Endothelial cell of umbilical vein (primary cell): ENCODE data around the gene DACT2. TPM values are rescaled to one million over a fixed set of nuclear protein-coding genes. Genes with fewer than 3 reads are reported as not detected.

Experiments
- BruUV-seq: library from RNA; stranded (reverse); fragments of 400-500 nt; replicated peaks from 2 replicates; lab custom pipeline; 2021; lab: Mats Ljungman, UMichigan
- CTCF ChIA-PET: fragments of 300-600, 350-600 bp; sonication (Branson Sonifier 250); formaldehyde crosslinking; loops from one replicate; lab custom pipeline; 2021; ENCODE audit warnings: antibody characterized with exemption, inconsistent platforms; lab: Charles Lee
- POLR2A ChIA-PET: fragments of 300-600, 350-600 bp; sonication (Branson Sonifier 250); formaldehyde crosslinking; loops from one replicate; lab custom pipeline; 2021; ENCODE audit warnings: antibody characterized with exemption, inconsistent platforms; lab: Charles Lee
- DNase-seq: peaks from one replicate; pipeline ENCODE4 v3.0.0-alpha.2; 2011; ENCODE audit warnings: low read depth, low spot score
- FAIRE-seq: peaks from 2 replicates; lab custom pipeline; 2011; peaks lifted over from hg19 to GRCh38; lab: Jason Lieb, UNC
- H2AFZ ChIP-seq: 2 replicates; pipeline ENCODE4 v1.6.0; 2012; ENCODE audit warnings: low read depth, low read length, control low read depth, inconsistent platforms
- H3K27ac ChIP-seq: 2 replicates; pipeline ENCODE4 v1.5.1; 2011; ENCODE audit warnings: low read depth, mild to moderate bottlenecking, control low read depth, low read length, moderate library complexity; ENCODE audit not compliant: insufficient read depth
- H3K27me3 ChIP-seq, 2 experiments: 2 replicates each; pipeline versions ENCODE4 v1.6.0 to v1.6.1; 2011; ENCODE audit warnings: low read length in 2 of 2, mixed read lengths in 1 of 2; ENCODE audit not compliant: control insufficient read depth in 2 of 2, insufficient read depth in 2 of 2
- H3K36me3 ChIP-seq, 2 experiments: 2 replicates in 1 of 2; 3 replicates in 1 of 2; pipeline ENCODE4 v1.5.1; 2011; ENCODE audit warnings: low read length in 2 of 2, mild to moderate bottlenecking in 1 of 2, moderate library complexity in 1 of 2; ENCODE audit not compliant: control insufficient read depth in 2 of 2, insufficient read depth in 2 of 2; ENCODE audit errors: extremely low read depth in 1 of 2
- H3K4me1 ChIP-seq: 3 replicates; pipeline ENCODE4 v1.5.1; 2011; ENCODE audit warnings: mild to moderate bottlenecking, low read length; ENCODE audit not compliant: control insufficient read depth, insufficient read depth; ENCODE audit errors: extremely low read depth
- H3K4me2 ChIP-seq: 2 replicates; pipeline ENCODE4 v1.6.1; 2011; ENCODE audit warnings: low read length, control low read depth, mixed read lengths; ENCODE audit not compliant: insufficient read depth
- H3K4me3 ChIP-seq, 3 experiments: fragments of 200-600 bp in 1 of 3; sonication (generic), shearing (Covaris generic) in 1 of 3; replicated peaks in 1 of 3; 2 replicates each; pipeline ENCODE4 v1.5.1; 2011 to 2016; ENCODE audit warnings: control low read depth in 3 of 3, low read length in 3 of 3, mild to moderate bottlenecking in 2 of 3, inconsistent platforms in 1 of 3, low read depth in 1 of 3, moderate library complexity in 1 of 3; ENCODE audit not compliant: insufficient read depth in 1 of 3
- H3K79me2 ChIP-seq: 2 replicates; pipeline ENCODE4 v1.6.0; 2012; ENCODE audit warnings: low read length, inconsistent platforms; ENCODE audit not compliant: control insufficient read depth, insufficient read depth
- H3K9ac ChIP-seq: replicated peaks from 2 replicates; pipeline ENCODE3; 2011; ENCODE audit warnings: low read length, control low read depth; ENCODE audit not compliant: insufficient read depth; ENCODE audit errors: extremely low read depth
- H3K9me1 ChIP-seq: replicated peaks from 3 replicates; pipeline ENCODE4 v1.6.0; 2011; ENCODE audit warnings: mild to moderate bottlenecking, low read length; ENCODE audit not compliant: control insufficient read depth, insufficient read depth; ENCODE audit errors: extremely low read depth
- H3K9me3 ChIP-seq: replicated peaks from 2 replicates; pipeline ENCODE4 v1.5.1; 2012; ENCODE audit warnings: low read length, inconsistent platforms; ENCODE audit not compliant: control insufficient read depth, insufficient read depth
- H4K20me1 ChIP-seq: replicated peaks from 2 replicates; pipeline ENCODE3; 2011; ENCODE audit warnings: mild to moderate bottlenecking, low read length; ENCODE audit not compliant: control insufficient read depth, insufficient read depth; ENCODE audit errors: extremely low read depth
- EZH2 ChIP-seq: IDR thresholded peaks from 2 replicates; pipeline ENCODE4 v1.6.1; 2012; ENCODE audit warnings: borderline replicate concordance, low read depth, mild to moderate bottlenecking, moderate library complexity, low read length, inconsistent platforms; ENCODE audit not compliant: severe bottlenecking
- FOS ChIP-seq: IDR thresholded peaks from 2 replicates; pipeline ENCODE4 v1.6.1; 2011; ENCODE audit warnings: mild to moderate bottlenecking, low read length, moderate library complexity, borderline replicate concordance; ENCODE audit not compliant: insufficient read depth
- GATA2 ChIP-seq: IDR thresholded peaks from 2 replicates; pipeline ENCODE4 v1.7.0; 2011; ENCODE audit warnings: low read depth, mild to moderate bottlenecking, moderate library complexity, mixed read lengths, low read length; ENCODE audit not compliant: insufficient read length, insufficient read depth
- JUN ChIP-seq: IDR thresholded peaks from 2 replicates; pipeline ENCODE4 v1.6.1; 2011; ENCODE audit warnings: borderline replicate concordance, low read depth; ENCODE audit not compliant: insufficient read length, insufficient read depth
- MYC ChIP-seq: IDR thresholded peaks from one replicate; pipeline ENCODE4 v1.6.1; 2011; ENCODE audit warnings: mild to moderate bottlenecking, low read depth, low read length
- POLR2A ChIP-seq: IDR thresholded peaks from 2 replicates; pipeline ENCODE4 v1.6.1; 2012; ENCODE audit warnings: low read depth, mild to moderate bottlenecking, control low read depth, low read length
- POLR2AphosphoS5 ChIP-seq: IDR thresholded peaks from 2 replicates; pipeline ENCODE4 v1.6.1; 2012; ENCODE audit warnings: low read depth, mild to moderate bottlenecking, control low read depth, low read length, moderate library complexity; ENCODE audit not compliant: insufficient read depth
- dilution Hi-C: fragments of 300-500 bp; cut with MboI; formaldehyde crosslinking; loops from one replicate; pipeline ENCODE4 v1.15.0; 2019; ENCODE audit warnings: low sequenced_read_pairs; ENCODE audit not compliant: extremely low pct_ligation_motif_present
- intact Hi-C: fragments of 100-400 bp; cut with micrococcal nuclease; formaldehyde crosslinking; loops from one replicate; pipeline ENCODE4 v1.10.0; 2022
- polyA plus RNA-seq, 4 experiments: library from polyadenylated mRNA; depleted of rRNA in 3 of 4; stranded (reverse) in 3 of 4; unstranded in 1 of 4; fragments of >200 nt; gene quantifications; 2 replicates each; pipeline versions ENCODE4 v1.2.1 to v1.2.3, GENCODE V29; 2011 to 2012; ENCODE audit warnings: missing spikeins in 1 of 4
- total RNA-seq: library from RNA; stranded (reverse); gene quantifications from 2 replicates; pipeline ENCODE4 v1.2.3, GENCODE V29; 2021
- TF ChIP-seq, protein P1 (sequence below): IDR thresholded peaks from 2 replicates; pipeline ENCODE4 v1.6.1; 2011; ENCODE audit not compliant: insufficient read depth, insufficient read length
- TF ChIP-seq, protein P2 (sequence below), 2 donors: IDR thresholded peaks; 1 replicate in 1 of 2; 2 replicates in 1 of 2; pipeline ENCODE4 v1.5.1; 2011; ENCODE audit warnings: low read length in 2 of 2, mild to moderate bottlenecking in 2 of 2, moderate library complexity in 2 of 2, control low read depth in 1 of 2, inconsistent platforms in 1 of 2, low read depth in 1 of 2; ENCODE audit not compliant: insufficient read depth in 1 of 2; ENCODE audit errors: extremely low read depth in 1 of 2

Gene DACT2
- total and polyA plus RNA-seq, 2 donors (not counting 3 experiments of a cell fraction or from before 2014, with no cell fraction given), result not detected

DNA sequence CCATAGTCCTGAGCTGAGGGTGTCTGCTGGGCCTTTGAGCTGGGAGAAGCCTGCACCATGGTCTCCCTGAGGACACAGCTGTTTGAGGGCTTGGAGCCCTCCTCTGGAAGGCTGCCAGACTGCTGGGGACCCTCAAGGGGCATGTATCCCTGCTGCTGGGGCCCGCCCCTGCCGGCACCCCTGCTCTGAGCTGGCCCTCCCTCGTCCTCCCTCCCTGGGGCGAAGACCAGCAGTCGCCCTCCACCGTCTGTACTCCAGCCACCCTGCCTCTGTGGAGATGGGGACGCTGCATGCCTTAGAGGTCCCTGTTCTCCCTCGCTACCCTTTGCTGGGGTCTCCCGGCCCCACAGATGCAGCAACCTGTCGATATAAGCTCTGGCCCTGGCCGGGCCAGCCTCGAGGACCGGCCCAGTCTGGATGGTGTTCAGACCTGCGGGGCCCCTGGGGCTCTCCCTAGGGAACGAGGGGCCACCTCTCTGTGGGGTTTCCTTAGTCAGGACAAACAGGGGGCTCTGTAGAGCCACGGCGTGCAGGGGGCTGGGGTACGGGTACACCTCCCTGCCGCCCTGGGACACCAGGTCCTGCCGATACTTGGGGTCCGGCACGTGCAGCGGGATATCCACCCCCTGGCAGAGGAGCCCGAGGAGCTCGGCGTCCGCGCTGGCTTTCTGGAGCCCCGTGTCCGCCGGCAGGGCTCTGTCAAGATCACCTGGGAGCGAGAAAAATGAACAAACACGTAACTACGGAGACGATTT lies 11.0 kb downstream of the DACT2 start:
- Histone ChIP-seq H4K20me1 (no peaks in the 10 kb centered on the region), H3K27ac (no peak overlapping the region), H3K79me2 (no peaks in the 10 kb centered on the region), H3K9me1 (no peaks in the 10 kb centered on the region), H3K27me3 (no peaks in the 10 kb centered on the region), H3K4me2 (no peak overlapping the region), H3K9ac (no peak overlapping the region), H3K9me3 (no peaks in the 10 kb centered on the region), H3K36me3 (no peaks in the 10 kb centered on the region), H3K4me1 (no peaks in the 10 kb centered on the region), H2AFZ (no peak overlapping the region), H3K4me3 (no peak overlapping the region)
- intact Hi-C loops, result no loop called here
- no peak for DNase-seq
- CTCF ChIA-PET, result no interaction called here
- BruUV-seq, result no TSS peak
- dilution Hi-C loops, result no loop called here
- POLR2A ChIA-PET, result no interaction called here
- TF ChIP-seq, protein P1, sequence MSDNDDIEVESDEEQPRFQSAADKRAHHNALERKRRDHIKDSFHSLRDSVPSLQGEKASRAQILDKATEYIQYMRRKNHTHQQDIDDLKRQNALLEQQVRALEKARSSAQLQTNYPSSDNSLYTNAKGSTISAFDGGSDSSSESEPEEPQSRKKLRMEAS, result no peak
- no peak for TF ChIP-seq GATA2
- TF ChIP-seq, protein P2, sequence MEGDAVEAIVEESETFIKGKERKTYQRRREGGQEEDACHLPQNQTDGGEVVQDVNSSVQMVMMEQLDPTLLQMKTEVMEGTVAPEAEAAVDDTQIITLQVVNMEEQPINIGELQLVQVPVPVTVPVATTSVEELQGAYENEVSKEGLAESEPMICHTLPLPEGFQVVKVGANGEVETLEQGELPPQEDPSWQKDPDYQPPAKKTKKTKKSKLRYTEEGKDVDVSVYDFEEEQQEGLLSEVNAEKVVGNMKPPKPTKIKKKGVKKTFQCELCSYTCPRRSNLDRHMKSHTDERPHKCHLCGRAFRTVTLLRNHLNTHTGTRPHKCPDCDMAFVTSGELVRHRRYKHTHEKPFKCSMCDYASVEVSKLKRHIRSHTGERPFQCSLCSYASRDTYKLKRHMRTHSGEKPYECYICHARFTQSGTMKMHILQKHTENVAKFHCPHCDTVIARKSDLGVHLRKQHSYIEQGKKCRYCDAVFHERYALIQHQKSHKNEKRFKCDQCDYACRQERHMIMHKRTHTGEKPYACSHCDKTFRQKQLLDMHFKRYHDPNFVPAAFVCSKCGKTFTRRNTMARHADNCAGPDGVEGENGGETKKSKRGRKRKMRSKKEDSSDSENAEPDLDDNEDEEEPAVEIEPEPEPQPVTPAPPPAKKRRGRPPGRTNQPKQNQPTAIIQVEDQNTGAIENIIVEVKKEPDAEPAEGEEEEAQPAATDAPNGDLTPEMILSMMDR (IDR thresholded peaks at IDR 0.05; ENCODE audit: extremely low read depth in 1 of 2, insufficient read depth in 1 of 2, low read depth in 1 of 2, low read length in 2 of 2), result no peak
- no peak for TF ChIP-seq MYC
- no peak for TF ChIP-seq FOS
- TF ChIP-seq POLR2A, result no peak
- TF ChIP-seq EZH2, result no peak
- no peak for TF ChIP-seq JUN
- TF ChIP-seq POLR2AphosphoS5, result no peak
- no peak for FAIRE-seq
